GDM1 (cell line): Measurements from ENCODE around the gene PROK2.
A peak's percentile ranks its signal among the peaks of the same experiment; 100 is the strongest.

ENCODE experiments used
- DNase-seq: peaks from one replicate; lab custom pipeline; 2025; lab: John Stamatoyannopoulos, UW

Gene PROK2

DNA sequence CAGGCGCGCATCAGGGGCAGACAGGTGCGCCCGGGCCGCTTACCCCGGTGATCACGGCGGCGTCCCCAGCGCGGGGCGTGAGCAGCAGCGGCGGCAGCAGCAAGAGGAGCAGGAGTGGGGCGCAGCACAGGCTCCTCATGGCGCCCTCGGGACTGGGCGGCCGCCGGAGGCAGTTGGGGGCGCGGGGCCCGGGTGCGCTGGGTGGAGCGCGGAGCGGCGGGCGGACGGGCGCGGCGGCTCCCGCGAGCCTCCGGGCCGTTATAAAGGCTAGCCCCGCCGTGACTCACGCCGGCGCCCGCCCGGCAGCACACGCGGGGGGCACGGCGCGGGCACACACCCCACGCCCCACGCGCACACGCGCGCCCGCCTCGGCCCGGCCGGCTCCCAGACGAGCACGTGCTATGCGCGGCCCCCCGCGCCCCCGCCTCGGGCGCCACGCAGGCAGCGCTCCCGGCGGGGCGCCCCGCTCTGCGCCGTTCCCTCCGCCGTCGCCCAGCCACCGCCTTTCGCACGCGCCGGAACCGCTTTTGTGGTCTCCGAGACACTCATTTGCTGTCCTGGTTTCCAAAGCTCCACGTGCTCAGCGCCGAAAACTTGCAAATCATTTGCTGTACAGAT is at the start of gene PROK2:
Gene PROK2 (minus strand): TSS at position 235 of the 618 bp plus-strand sequence. CDS start 96 bp downstream, at position 139.
- DNase-seq, result no peak

- no peak for DNase-seq
These were observed 46.7 kb upstream of the PROK2 start for GRCh38 chr3:71831599-71831998.

- DNase-seq, result no peak
These were observed 40.8 kb upstream of the PROK2 start for GRCh38 chr3:71825551-71826283.

DNA sequence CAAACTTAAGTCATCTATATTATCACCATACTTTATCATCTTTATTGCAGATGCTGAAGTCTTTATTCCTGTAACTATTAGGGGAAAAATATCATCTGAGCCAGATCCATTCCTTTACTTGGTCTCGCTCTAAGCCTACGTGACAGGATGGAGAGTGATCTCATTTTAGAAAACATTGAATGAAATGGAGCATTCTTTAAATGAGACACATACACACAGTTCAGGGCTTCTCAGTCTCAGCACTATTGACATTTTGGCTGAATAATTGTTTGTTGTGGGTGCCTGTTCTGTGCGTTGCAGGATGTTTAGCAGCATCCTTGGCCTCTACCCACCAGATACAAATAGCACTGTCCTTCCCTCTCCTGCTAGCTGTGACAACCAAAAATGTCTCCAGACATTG is 36.2 kb upstream of the PROK2 start:
- no peak for DNase-seq

GRCh38 chr3:71817262-71817661 is 32.3 kb upstream of the PROK2 start:
- no peak for DNase-seq

DNA sequence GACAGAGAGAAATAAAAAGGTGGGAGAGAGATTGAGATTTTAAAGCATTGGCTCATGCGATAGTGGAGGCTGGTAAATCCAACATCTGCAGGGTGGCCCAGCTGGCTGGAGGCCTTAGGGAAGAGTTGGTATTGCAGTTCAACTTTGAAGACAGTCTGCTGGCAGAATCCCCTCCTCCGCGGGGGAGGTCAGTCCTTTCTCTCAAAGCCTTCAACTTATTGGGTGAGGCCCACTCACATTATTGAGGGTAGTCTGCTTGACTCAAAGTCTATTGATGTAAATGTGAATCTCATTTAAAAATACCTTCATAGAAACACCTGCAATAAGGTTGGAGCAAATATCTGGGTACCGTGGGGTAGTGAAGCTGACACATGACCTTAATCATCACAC is 31.8 kb upstream of the PROK2 start:
- no peak for DNase-seq

- no peak for DNase-seq
These were observed 30.6 kb upstream of the PROK2 start for GRCh38 chr3:71815340-71816067.

DNA sequence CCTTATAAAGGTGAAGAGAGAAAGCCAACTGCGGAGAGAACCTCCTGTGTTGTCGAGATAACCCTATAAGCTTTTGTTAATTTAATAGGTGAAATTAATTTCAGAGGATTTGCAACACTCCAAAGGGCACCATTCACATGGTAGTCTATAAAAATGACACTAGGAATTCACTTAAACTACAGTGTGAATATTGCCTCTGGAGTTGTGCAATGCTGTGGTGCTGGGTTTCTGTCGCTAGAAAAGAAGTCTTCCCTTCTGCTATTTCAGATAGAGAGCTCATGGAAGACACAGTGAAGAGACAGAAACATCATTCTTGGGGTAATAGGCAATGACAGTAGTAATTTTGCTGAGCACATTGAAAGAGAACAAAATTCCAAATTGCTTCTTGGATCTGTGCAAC is 28.8 kb upstream of the PROK2 start:
- no peak for DNase-seq

DNA sequence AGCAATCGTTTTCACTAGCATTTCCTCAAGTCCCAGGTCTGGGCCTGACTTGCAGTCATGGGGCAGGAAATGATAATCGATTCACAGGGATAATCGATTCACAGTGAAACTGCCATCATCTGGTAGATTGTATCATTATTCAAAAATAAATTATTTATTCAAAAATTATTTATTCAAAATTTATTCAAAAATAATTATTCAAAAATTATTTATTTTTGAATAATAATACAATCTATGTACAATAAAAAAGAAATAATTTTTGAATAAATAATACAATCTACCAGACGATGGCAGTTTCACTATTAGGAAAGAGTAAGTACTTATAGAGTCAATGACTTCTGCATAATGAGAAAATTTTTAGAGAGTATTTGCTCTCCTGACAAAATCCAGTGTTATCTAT is 28.1 kb upstream of the PROK2 start:
- no peak for DNase-seq

GRCh38 chr3:71810056-71810455 is 25.1 kb upstream of the PROK2 start:
- no peak for DNase-seq

- DNase-seq, result no peak
These were observed 24.5 kb upstream of the PROK2 start for GRCh38 chr3:71809321-71810026.

GRCh38 chr3:71806736-71807135 is 21.8 kb upstream of the PROK2 start:
- DNase-seq, result no peak

- no peak for DNase-seq
These were observed 20.7 kb upstream of the PROK2 start for GRCh38 chr3:71805691-71806090.

DNA sequence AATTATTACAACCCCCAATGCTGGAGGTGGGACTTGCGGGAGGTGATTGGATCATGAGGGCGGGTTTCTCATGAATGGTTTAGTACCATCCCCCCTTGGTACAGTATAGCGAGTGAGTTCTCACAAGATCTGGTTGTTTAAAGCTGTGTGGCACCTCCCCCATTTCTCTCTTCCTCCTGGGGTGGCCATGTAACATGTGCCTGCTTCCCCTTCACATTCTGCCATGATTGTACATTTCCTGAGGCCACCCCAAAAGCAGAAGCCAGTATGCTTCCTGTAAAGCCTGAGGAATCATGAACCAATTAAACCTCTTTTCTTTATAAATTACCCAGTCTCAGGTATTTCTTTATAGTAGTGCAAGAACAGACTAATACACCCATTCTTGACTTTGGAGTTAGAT is 20.3 kb upstream of the PROK2 start:
- DNase-seq, result peak; percentile 25

DNA sequence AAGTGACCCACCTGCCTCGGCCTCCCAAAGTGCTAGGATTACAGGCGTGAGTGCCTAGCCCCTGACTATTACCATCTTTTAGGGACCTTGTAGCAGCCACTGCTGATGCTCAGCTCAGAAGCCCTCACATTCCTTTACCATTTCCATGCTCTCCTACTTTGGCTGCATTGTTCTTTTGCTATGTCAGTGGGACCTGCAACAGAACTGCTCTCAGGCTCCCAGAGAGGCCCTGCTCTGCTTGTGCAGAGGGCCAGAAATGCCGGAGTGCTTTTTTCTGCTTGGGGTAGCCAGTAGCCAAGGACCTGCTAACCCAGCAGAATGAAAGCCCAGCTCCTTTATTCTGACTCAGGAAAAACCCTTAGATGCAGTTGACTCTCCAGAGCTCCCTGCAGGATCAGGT is 18.3 kb upstream of the PROK2 start:
- DNase-seq, result no peak

GRCh38 chr3:71801986-71802385 is 17.0 kb upstream of the PROK2 start:
- no peak for DNase-seq

DNA sequence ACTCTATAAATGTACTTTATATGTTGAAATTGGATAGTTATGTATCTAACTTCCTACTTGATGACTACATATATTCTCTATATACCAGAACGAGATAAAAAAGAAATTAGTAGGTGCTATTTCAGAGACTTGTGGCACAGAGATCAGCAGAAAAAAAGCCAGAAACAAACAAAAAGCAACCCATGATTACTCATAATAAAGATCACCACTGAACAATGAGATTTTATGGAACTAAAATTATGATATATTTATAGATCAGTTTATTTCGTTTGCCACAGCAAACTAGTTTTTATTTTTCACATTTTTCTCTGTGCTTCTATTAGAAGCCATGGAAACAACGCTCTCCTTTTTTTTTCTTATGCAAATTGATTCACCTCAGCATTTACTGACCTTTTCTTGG is 15.1 kb upstream of the PROK2 start:
- no peak for DNase-seq

DNA sequence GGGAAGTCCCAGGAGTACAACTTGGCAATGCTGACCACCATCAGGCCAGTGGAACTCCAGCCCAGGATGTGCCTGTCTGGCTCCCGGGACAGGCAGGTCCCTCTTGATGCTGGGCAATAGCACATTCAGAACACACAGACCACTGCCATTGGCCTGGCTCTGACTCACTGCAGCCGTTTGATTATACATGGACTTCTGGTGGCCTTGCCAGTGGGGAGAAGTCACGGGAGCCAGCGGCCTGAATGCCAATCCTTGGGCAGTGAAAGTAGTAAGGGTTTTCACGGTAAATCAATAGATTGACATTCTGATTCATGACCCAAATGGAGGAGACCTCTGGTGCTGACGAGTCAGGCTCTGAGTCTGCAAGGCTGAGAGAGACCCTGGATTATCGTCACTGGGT is 12.5 kb upstream of the PROK2 start:
- no peak for DNase-seq

DNA sequence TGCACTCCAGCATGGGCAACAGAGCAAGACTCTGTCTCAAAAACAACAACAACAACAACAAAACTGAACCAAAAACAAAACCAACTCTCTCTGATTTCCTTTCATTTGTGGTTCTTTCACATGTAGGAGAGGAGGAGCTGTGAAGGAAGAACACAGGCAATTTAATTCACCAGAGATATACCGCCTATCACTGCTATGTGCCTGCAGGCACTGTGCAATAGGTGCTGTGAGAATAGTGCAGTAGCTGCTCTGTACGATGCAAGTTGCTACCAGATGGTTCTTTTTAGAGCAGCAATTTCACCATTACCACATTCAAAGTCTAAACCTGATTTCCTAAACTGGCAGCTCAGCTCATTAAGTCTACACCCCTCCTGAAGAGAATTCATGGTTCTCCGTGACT is 11.3 kb upstream of the PROK2 start:
- DNase-seq, result no peak

DNA sequence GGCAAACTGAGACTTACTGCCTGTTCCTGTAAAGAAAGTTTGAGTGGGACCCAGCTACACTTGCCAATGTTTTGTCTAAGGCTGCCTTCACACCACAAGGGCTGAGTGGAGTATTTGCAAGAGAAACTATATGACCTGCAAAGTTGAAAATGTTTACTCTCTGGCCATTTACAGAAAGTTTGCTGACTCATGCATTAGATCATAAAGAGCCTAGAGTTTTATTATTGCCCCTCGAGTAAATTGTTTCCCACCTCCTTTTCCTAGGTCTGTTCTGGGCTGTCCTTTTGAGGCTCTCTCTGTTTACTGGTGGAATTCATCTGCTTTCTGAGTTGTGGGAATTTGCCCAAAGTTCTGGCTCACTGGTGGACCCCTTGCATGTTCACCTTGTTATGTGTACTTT is 6.7 kb upstream of the PROK2 start:
- DNase-seq, result no peak

GRCh38 chr3:71789922-71790321 is 5.0 kb upstream of the PROK2 start:
- DNase-seq, result no peak

DNA sequence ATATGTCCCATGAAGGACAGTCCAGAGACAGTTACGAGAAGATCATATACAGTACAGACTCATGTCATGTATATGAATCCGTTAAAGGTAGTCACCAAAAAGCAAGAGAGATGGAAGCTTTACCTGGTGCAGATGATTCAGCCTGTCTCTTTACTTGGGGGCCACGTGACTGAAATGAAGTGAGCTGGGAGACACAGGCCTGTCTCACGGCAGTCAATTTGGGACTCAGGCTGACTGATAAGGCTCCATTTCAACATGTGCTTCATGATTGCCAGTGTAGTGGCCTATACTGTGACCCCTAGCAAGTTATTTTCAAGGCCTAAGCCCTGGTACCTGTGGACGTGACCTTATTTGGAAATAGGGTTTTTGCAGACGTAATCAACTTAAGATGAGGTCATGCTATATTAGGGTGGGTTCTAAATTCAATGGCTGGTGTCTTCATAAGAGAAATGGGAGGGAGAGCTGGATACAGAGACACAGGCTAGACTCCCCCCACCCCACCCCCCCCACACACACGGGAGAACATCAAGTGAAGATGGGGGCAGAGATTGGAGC is 3.0 kb upstream of the PROK2 start:
- no peak for DNase-seq
